ENCODE measurements around the gene SMPD3. TPM values are rescaled to one million over a fixed set of nuclear protein-coding genes. Genes with fewer than 3 reads are reported as not detected.
A peak's percentile ranks its signal among the peaks of the same experiment; 100 is the strongest.

SMPD3 gene
- total and polyA plus RNA-seq, 8 donors, result 0.83 to 5.5 (median 2.2) TPM

GRCh38 chr16:68372806-68373205, 75.5 kb downstream of the SMPD3 start:
- no peaks in the 10 kb centered on the region for H3K27me3 ChIP-seq
- no peaks in the 10 kb centered on the region for H3K4me1 ChIP-seq
- DNase-seq (no peak), FAIRE-seq (no peak), ATAC-seq (no peak)
- no peak overlapping the region for H3K27ac ChIP-seq
- no peaks in the 10 kb centered on the region for H3K36me3 ChIP-seq
- TF ChIP-seq, protein P1, sequence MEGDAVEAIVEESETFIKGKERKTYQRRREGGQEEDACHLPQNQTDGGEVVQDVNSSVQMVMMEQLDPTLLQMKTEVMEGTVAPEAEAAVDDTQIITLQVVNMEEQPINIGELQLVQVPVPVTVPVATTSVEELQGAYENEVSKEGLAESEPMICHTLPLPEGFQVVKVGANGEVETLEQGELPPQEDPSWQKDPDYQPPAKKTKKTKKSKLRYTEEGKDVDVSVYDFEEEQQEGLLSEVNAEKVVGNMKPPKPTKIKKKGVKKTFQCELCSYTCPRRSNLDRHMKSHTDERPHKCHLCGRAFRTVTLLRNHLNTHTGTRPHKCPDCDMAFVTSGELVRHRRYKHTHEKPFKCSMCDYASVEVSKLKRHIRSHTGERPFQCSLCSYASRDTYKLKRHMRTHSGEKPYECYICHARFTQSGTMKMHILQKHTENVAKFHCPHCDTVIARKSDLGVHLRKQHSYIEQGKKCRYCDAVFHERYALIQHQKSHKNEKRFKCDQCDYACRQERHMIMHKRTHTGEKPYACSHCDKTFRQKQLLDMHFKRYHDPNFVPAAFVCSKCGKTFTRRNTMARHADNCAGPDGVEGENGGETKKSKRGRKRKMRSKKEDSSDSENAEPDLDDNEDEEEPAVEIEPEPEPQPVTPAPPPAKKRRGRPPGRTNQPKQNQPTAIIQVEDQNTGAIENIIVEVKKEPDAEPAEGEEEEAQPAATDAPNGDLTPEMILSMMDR (IDR thresholded peaks at IDR 0.05), result no peak
- no peaks in the 10 kb centered on the region for H3K9me3 ChIP-seq
- H3K4me3 ChIP-seq, result no peak overlapping the region
- 82 to 91% methylated on average over 8 of the region's 8 CpGs for WGBS, 2 donors
- intact Hi-C loops (cut with DNase I), result no loop called here

DNA sequence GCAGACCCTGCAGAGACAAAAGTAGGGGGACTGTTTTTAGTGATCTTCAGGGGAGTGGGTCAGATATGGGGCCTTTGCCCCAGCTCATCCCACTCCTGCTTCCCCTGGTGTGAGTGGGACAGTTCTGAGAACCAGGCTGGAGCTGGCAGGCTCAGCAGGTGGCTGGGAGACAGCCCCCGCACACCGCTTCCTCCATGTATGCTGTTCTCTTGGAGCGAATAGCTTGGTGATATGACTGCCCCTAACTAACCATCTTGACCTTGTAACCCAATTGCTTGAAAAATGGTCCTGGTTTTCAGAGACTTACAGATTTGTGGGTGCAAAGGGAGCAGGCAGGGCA, 76.0 kb downstream of the SMPD3 start:
- WGBS, 2 donors, result 90 to 98% methylated on average over 3 of the region's 3 CpGs
- TF ChIP-seq, protein P1 (IDR thresholded peaks at IDR 0.05), result no peak
- ATAC-seq (no peak), DNase-seq (no peak), FAIRE-seq (no peak)
- intact Hi-C loops (cut with DNase I), result no loop called here
- no peak overlapping the region for H3K4me3 ChIP-seq
- no peaks in the 10 kb centered on the region for H3K9me3 ChIP-seq
- no peaks in the 10 kb centered on the region for H3K27me3 ChIP-seq
- H3K4me1 ChIP-seq, result no peaks in the 10 kb centered on the region
- no peak overlapping the region for H3K27ac ChIP-seq
- H3K36me3 ChIP-seq, result no peaks in the 10 kb centered on the region

DNA sequence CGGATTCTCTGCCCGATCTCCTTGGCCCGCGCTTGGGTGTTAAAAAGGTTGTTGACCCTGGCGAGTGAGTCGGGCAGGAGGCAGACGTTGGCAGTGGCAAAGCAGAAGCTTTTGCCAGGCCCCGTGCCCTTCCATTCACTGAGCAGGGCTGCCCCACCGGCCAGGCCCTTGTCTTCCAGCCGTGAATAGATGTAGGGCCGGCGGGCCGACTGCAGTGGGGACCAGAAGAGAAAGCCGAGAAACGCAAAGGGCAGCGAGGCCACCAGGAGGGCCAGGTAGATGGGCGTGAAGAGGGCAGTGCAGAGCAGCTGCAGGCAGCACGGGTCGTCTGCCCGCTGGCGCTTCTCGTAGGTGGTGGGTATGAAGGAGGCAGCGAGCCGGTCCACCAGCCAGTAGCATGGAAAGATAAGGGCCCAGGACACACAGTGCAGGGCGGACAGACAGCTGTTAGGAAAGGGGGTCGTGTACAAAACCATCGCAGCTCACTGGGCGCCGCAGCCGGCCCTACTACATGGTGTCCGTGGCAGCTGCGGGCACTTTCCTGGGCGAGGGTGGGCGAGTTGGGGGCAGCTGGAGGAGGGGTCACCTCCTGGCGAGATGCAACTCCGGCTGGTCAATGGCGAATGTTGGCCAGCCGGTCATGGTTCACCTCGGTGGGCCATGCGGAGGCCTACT, 76.5 kb downstream of the SMPD3 start:
- intact Hi-C loops (cut with DNase I), result no loop called here
- Histone ChIP-seq H3K36me3 (no peaks in the 10 kb centered on the region), H3K27ac (no peak overlapping the region), H3K9me3 (no peaks in the 10 kb centered on the region), H3K27me3 (no peaks in the 10 kb centered on the region), H3K4me1 (no peaks in the 10 kb centered on the region), H3K4me3 (no peak overlapping the region)
- WGBS, 2 donors, result 86 to 93% methylated on average over 40 of the region's 40 CpGs
- DNase-seq (no peak), ATAC-seq (no peak), FAIRE-seq (no peak)
- TF ChIP-seq, protein P1 (IDR thresholded peaks at IDR 0.05), result no peak

GRCh38 chr16:68371276-68371651, 77.0 kb downstream of the SMPD3 start:
- no peaks in the 10 kb centered on the region for H3K36me3 ChIP-seq
- H3K4me1 ChIP-seq, result no peaks in the 10 kb centered on the region
- WGBS, 2 donors, result 91 to 94% methylated on average over 27 of the region's 27 CpGs
- peak in 1 of 6 donors; percentile 72 for DNase-seq
- H3K4me3 ChIP-seq, result no peak overlapping the region
- FAIRE-seq, result no peak
- H3K9me3 ChIP-seq, result no peaks in the 10 kb centered on the region
- TF ChIP-seq, protein P1 (IDR thresholded peaks at IDR 0.05), result no peak
- no peak overlapping the region for H3K27ac ChIP-seq
- ATAC-seq, result no peak
- H3K27me3 ChIP-seq, result no peaks in the 10 kb centered on the region
- intact Hi-C loops (cut with DNase I), result no loop called here

DNA sequence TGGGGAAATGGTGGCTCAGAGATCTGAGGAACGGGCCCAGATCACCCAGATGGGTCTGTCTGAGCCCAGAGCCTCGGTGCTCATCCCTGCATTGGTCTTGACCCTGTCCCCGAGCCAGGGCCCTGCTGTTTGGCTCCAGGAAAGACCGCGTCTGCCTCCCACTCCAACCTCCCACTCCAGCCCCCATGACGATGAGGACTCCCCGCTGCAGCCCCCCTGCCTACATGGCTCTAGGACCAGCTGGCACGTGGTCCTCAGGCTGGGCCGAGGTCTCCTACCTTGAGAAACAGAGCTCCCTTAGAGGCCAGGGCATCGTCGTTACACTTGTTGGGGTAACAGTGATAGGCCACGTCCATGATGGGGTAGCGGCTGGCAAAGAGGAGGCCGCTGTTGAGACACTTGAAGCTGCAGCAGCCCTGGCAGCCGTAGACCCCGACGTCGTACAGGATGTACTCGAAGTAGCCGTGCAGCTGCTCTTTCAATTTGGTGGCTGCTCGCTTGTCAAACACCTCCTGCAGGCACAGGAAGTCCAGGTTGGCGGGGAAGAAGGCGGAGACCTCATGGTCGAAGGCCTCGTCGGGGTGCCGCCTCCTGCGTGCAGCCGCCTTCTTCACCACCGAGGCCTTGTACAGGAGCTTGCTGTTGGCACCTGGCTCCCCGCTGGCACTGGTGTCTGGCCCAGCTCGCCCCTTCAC, 77.6 kb downstream of the SMPD3 start:
- no peak overlapping the region for H3K27ac ChIP-seq
- ATAC-seq (no peak), DNase-seq (peak in 1 of 6 donors; percentile 63), FAIRE-seq (no peak)
- H3K9me3 ChIP-seq, result no peaks in the 10 kb centered on the region
- no peaks in the 10 kb centered on the region for H3K36me3 ChIP-seq
- intact Hi-C loops (cut with DNase I), result no loop called here
- no peaks in the 10 kb centered on the region for H3K27me3 ChIP-seq
- TF ChIP-seq, protein P1 (IDR thresholded peaks at IDR 0.05), result no peak
- 87 to 89% methylated on average over 26 to 32 of the region's 32 CpGs for WGBS, 2 donors
- H3K4me1 ChIP-seq, result no peaks in the 10 kb centered on the region
- H3K4me3 ChIP-seq, result no peak overlapping the region
